Motor neuron (in vitro differentiated cells): ENCODE results near the gene SCUBE1. TPM values are rescaled to one million over a fixed set of nuclear protein-coding genes. Genes with fewer than 3 reads are reported as not detected.

ENCODE experiments used
- ATAC-seq, 8 experiments: fragments of 200-7000 bp; cut with Tn5 transposase; replicated peaks in 6 of 8; 2 replicates each; pipeline ENCODE4 v1.8.0; 2021; ENCODE audit warnings: mild to moderate bottlenecking in 8 of 8, moderate library complexity in 8 of 8
- H3K27ac ChIP-seq, 2 donors: fragments of 250-450 bp; sonication (Bioruptor Pico); 2 replicates each; pipeline ENCODE4 v1.9.0; 2021; ENCODE audit warnings: antibody characterized with exemption in 2 of 2, mild to moderate bottlenecking in 2 of 2, moderate library complexity in 1 of 2
- H3K4me1 ChIP-seq, 2 donors: fragments of 250-450 bp; sonication (Bioruptor Pico); replicated peaks in 1 of 2; 2 replicates each; pipeline ENCODE4 v1.6.1; 2021; ENCODE audit warnings: antibody characterized with exemption in 2 of 2, mild to moderate bottlenecking in 2 of 2, moderate library complexity in 1 of 2
- H3K4me3 ChIP-seq, 5 donors: fragments of 250-450 bp; sonication (Bioruptor Pico); 2 replicates each; pipeline ENCODE4 v1.9.0; 2021; ENCODE audit warnings: antibody characterized with exemption in 5 of 5, mild to moderate bottlenecking in 5 of 5, moderate library complexity in 4 of 5
- WGBS, 10 experiments: fragments of 450-650 bp; shearing (Covaris generic); methylation state at CpG; one replicate each; pipeline ENCODE4 v1.0.0; 2022; 5-methylcytosine and 5-hydroxymethylcytosine counted together
- in situ Hi-C, 9 experiments: fragments of 400-800 bp; cut with MboI; loops; one replicate each; pipeline ENCODE4 v1.15.0; 2021; ENCODE audit warnings: low sequenced_read_pairs in 9 of 9, low pct_unique_long_range_greater_than_20kb in 2 of 9; ENCODE audit not compliant: unreplicated experiment in 9 of 9
- total RNA-seq, 8 experiments: library from RNA; unstranded; fragments of 300-600 nt; gene quantifications; 2 replicates each; pipeline versions ENCODE4 v1.2.3 to v1.2.4, GENCODE V29; 2022

SCUBE1 gene
- total RNA-seq, 8 experiments from 2014 or later, result 0.09 to 16.9 (median 1.8) TPM

DNA sequence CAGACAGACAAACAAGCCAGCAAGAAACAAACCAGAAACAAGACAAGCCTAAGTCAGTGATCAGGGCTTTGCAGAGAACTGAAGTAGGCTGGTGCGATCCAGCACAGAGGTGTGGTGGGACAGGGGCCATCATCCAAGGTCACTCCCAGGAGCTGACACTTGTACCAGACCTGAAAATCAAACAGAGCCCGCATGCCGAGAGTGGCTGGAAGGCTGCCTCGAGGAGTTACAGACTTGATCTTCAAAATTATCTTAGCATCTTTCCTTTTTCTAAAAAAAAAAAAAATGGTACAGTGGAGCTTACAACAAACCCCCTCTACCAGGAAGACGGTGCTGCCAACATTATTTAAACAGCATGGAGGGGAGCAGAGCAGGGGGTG lies 8.8 kb upstream of the SCUBE1 start:
- H3K4me3 ChIP-seq, result no peak overlapping the region
- ATAC-seq, result no peak
- H3K27ac ChIP-seq, result no peak overlapping the region
- in situ Hi-C loops, result loop anchor here in 3 of 9 experiments (25.0 kb wide), 2 partner anchors 90 to 115 kb away; no protein-coding TSS in a partner anchor
- 20 to 96% (median 61%) methylated on average over 1 to 4 of the region's 5 CpGs; no CpG with 5 or more reads in 5 of the 10 experiments for WGBS, 10 experiments
- H3K4me1 ChIP-seq, result no peaks in the 10 kb centered on the region

DNA sequence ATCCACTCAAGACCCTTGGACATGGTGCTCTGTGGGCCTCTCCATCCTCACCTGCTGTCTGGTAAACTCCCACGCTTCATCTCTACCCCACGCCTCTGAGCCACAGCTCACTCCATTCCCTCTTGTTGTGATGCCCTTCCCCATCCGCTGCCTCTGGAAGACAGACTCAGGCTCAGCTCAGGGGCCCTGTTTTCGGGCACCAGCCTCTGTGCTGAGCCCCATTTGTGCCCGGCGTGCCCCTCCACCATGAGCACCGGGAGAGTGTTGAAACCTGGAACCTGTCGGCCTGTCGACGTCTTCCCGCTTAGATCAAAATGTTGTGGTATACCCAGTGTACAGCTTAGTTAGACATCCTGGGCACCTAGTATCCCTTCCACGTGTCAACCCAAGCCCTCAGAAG lies 6.5 kb upstream of the SCUBE1 start:
- Histone ChIP-seq H3K4me1 (peaks cover 12 to 20% of the 10 kb centered on the region in 2 donors), H3K4me3 (no peak overlapping the region), H3K27ac (no peak overlapping the region)
- no peak for ATAC-seq
- WGBS, 10 experiments, result 17 to 100% (median 67%) methylated on average over 2 to 5 of the region's 12 CpGs; no CpG with 5 or more reads in 5 of the 10 experiments
- in situ Hi-C loops, result loop anchor here in 3 of 9 experiments (25.0 kb wide), 2 partner anchors 87 to 112 kb away; no protein-coding TSS in a partner anchor

DNA sequence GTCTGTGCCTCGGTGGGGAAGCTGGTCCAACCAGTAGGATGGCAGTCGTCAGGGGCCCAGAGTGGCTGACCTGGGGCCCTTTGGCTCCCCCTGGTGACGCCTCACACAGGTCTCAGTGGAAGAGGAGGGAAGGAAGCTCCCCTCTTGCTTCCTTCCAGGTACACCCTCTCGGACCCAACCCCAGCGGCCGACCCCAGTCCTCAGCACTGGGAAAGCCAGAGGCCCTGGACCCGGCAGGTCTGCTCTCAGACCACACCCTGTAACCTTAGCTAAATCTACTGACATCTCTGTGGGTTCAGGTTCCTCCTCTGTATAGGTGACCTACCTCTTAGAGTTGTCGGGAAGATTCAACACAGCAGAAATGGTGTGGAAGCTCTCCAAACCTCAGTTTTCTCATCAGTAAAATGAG lies 3.4 kb upstream of the SCUBE1 start:
- in situ Hi-C loops, result no loop called here
- H3K4me3 ChIP-seq, result no peak overlapping the region
- peak in 4 of 8 experiments; percentile 22 to 69 (median 64) for ATAC-seq
- 0 to 80% (median 11%) methylated on average over 1 to 6 of the region's 8 CpGs; no CpG with 5 or more reads in 4 of the 10 experiments for WGBS, 10 experiments
- no peak overlapping the region for H3K27ac ChIP-seq
- H3K4me1 ChIP-seq, result peaks cover 13 to 27% of the 10 kb centered on the region in 2 donors

DNA sequence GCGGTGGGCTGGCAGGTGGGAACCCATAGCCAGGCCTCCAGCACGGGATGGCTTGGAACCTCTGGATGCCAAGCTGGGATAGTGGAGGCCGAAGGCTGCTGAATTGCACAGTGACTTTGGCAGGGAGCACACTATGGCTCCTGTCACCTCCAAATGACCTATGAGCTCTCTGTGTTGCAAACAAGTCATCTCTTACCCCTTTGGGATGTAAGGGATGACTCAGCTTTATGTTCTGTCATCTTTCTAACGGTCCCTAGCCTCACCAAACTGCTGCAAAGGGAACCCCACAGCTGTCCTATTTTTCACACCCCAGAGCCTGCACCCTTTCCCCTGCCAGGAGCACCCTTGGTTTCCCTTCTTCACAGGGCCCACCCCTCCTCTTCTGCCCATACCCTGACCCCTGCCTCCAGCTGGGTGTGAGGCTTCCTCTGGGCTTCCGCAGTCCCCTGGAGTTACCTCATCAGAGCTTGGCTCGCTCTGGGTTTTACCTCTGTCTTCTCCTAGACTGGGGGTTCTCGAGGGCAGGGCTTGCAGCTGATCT lies 2.7 kb upstream of the SCUBE1 start:
- in situ Hi-C loops, result no loop called here
- ATAC-seq, result peak in 5 of 8 experiments; percentile 20 to 51 (median 35)
- Histone ChIP-seq H3K27ac (peak overlapping the region in 1 of 2 donors; percentile 6), H3K4me3 (no peak overlapping the region), H3K4me1 (peaks cover 13 to 27% of the 10 kb centered on the region in 2 donors)
- WGBS, 10 experiments, result 37 to 100% (median 62%) methylated on average over 1 to 4 of the region's 7 CpGs; no CpG with 5 or more reads in 4 of the 10 experiments

DNA sequence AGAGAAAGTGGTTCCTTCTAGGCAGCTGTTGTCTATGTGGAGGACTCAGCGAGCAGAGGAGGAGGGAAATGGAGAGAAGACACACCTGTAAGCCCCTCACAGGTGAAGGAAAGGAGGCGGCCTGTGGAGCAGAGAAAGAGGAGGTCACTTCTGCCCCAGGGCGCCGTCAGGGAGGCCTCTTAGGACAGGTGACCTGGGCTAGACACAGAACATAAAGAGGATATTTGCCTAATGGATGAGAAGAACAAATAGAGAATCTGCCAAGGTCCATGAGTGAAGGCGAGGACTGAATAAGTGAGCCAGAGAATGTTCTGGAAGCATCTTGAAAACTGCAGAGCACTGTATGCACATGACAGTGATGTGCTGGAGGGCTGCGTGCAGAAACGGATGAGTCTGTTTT lies 2.2 kb upstream of the SCUBE1 start:
- in situ Hi-C loops, result no loop called here
- 0 to 100% (median 79%) methylated on average over 1 to 7 of the region's 7 CpGs; no CpG with 5 or more reads in 4 of the 10 experiments for WGBS, 10 experiments
- ATAC-seq, result no peak
- Histone ChIP-seq H3K4me3 (no peak overlapping the region), H3K4me1 (peaks cover 13 to 27% of the 10 kb centered on the region in 2 donors), H3K27ac (peak overlapping the region in 1 of 2 donors; percentile 6)

DNA sequence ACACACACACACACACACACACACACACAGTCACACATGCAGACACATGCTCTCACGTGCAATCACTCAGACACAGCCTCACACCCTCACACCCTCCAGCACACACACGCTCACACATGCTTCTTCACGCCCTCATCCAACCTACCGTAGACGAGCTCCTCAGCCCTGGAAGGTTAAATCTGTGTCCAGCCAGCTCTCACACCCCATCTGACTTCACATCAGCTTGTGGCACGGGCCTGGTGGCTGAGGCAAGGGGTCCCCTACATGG lies 1.3 kb upstream of the SCUBE1 start:
- H3K4me1 ChIP-seq, result peaks cover 13 to 27% of the 10 kb centered on the region in 2 donors
- in situ Hi-C loops, result no loop called here
- peak overlapping the region in 1 of 2 donors; percentile 1 for H3K27ac ChIP-seq
- no peak overlapping the region for H3K4me3 ChIP-seq
- WGBS, 10 experiments, result 40 to 88% (median 65%) methylated on average over 1 to 3 of the region's 6 CpGs; no CpG with 5 or more reads in 6 of the 10 experiments
- ATAC-seq, result peak in 5 of 8 experiments; percentile 1 to 24 (median 15)

DNA sequence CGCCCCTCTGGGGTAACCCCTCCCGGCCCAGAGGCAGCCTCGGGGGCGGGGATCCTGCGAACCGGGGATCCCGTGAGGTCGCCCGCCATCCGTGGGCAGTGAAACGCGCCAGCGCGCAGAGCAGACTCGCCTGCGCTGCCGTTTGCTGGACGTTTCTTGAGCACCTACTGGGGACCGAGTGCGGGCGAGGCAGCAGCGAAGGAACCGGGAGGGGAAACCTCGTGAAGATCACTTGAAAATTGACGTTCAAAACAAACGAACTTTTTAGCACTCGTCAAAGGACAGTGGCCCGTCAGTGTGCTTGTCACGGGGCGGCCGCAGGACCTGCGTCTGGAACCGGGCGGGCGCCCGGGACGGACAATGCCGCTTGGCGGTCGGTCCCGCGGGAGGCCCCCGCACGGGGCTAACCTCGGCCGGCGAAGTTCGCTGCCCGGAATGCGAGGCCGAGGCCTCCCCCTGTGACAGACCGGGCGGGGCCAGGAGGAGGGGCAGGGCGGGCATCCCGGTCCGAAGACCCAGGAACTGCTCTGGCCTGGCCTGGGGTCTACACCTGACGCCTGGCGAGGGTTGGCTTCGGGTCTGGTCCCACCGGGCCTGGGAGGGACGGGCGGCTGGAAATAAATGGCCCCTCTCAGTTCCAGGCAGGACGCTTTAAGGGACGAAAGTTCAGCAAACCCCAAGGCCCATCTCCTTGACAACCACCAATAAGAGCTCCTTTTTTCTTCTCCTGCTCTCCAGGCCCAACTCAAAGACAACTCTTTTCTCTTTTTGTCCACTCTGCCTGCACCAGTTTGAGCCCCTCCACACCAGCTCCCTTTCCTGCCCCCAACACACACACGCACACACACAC lies 723 bp upstream of the SCUBE1 start:
- WGBS, 10 experiments, result 31 to 40% methylated on average over 7 to 13 of the region's 65 CpGs; no CpG with 5 or more reads in 8 of the 10 experiments
- Histone ChIP-seq H3K4me3 (peak overlapping the region; percentile 40 to 74 (median 56)), H3K27ac (peak overlapping the region in 1 of 2 donors; percentile 56), H3K4me1 (peaks cover 13 to 27% of the 10 kb centered on the region in 2 donors)
- in situ Hi-C loops, result no loop called here
- peak in 7 of 8 experiments; percentile 1 to 15 (median 10) for ATAC-seq

DNA sequence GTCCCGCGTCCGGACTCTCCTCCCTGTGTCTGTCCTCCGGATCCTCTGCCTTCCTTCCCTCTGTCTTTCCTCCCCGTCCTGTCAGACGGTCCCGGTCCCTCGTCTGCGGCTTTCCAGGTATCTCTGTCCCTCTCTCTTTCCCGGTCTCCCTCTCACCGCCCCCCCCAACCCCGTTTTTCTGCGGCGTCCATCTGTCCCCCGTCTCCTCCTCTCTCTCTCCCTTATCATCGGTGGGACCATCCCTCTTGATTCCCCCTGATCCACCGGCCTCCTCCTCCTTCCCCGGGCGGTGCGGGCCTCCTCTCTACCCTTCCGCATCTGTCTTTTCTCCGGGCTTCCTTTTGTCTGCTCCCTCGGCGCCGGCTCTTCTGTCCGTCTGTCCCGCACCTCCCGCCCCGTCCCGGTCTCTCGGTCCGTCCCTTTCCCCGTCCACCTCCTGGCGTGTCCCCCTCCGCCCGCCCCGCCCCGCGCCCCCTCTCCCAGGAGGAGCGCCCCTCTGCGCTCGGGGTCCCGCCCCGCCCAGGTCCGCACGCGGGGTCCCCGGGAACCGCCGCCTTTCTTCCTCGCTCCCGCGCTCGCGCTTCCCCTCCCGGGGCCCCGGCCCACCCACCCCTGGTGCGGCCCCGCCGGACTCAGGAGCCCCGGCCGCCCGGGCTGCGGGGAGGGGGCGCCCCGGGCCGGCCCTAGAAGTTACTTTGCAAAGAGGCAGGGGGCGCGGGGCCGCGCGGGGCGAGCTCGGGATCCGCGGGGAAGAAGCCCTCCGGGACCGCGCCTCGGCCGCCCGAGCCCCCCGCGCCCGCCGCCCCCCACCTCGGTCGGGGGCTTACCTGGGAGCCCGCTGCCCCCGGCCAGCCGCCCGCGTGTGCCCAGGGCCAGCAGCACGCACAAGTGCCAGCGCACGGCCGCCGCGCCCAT lies 568 bp downstream of the SCUBE1 start:
- no CpG with 5 or more reads among the region's 99 CpGs for WGBS, 10 experiments
- in situ Hi-C loops, result no loop called here
- Histone ChIP-seq H3K4me3 (peak overlapping the region; percentile 40 to 74 (median 56)), H3K27ac (no peak overlapping the region), H3K4me1 (peaks cover 13 to 27% of the 10 kb centered on the region in 2 donors)
- ATAC-seq, result peak in 5 of 8 experiments; percentile 5 to 23 (median 20)

DNA sequence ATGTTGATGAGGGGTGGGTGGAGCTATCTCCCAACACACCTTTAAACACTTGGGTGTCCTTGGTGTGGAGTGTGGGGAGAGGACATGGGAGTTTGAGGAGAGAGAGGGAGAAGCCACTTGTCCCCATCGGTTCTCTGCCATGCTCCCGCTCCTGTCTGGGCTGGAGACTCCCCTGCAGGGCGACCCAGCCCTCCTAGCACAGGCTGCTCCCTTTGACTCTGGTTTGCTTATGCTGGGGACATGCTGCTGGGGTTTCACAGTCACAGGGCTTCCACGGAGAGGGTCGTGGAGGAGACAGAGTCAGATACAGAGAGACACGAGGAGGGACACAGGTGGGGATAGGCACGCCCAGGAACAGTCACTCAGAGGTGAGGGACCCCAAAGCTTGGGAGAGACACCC lies 1.6 kb downstream of the SCUBE1 start:
- no peak overlapping the region for H3K27ac ChIP-seq
- peak overlapping the region in 3 of 5 donors; percentile 56 to 74 (median 57) for H3K4me3 ChIP-seq
- in situ Hi-C loops, result no loop called here
- 0 to 70% (median 50%) methylated on average over 2 to 5 of the region's 7 CpGs; no CpG with 5 or more reads in 7 of the 10 experiments for WGBS, 10 experiments
- no peak for ATAC-seq
- H3K4me1 ChIP-seq, result peaks cover 13 to 26% of the 10 kb centered on the region in 2 donors

DNA sequence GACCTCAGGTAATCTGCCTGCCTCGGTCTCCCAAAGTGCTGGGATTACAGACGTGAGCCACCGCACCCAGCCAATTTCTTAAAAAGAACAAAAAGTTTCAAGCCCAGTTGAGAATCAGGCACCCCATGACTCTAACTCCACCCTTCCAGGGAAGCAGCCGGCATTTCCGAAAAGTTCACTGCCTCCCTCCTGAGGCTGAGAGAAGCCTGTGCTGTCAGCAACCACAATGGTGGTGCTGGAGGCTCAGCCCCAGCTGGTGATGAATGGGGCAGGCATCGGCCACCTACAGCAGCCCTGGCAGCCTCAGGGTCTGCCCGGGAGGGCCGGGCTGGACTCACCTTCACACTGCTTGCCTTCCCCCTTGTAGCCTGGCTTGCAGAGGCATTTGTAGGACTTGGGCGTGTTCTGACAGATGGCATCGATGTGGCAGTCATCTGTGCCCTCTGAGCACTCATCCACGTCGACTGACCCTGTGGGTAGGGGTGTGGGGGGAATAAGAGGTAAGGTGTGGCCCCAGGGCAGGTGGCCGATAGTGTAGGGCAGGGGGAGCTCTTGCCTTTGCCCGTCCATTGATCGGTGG lies 4.3 kb downstream of the SCUBE1 start:
- Histone ChIP-seq H3K27ac (no peak overlapping the region), H3K4me1 (peaks cover 0 to 3% of the 10 kb centered on the region in 2 donors), H3K4me3 (no peak overlapping the region)
- WGBS, 10 experiments, result 4 to 100% (median 73%) methylated on average over 1 to 9 of the region's 15 CpGs; no CpG with 5 or more reads in 3 of the 10 experiments
- no peak for ATAC-seq
- in situ Hi-C loops, result no loop called here

DNA sequence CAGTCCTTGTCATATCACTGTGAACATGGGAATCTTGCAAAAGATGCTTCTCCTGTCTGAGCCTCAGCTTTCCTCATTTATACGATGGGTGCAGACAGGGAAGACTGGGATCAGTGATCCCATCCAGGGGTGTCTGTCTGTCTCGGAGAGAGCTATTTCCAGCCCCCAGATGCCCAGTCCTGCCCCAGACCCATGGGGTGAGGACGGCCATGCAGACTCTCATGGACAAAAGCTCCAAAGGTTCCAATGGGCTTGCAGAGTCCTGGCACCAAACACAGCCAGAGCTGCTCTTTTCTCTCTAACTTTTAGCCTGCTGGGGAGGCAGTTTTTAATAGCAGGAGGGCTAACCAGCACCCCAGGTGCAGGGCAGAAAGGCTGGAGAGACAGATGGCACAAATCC lies 5.2 kb downstream of the SCUBE1 start:
- no peak for ATAC-seq
- Histone ChIP-seq H3K4me1 (peaks cover 0 to 3% of the 10 kb centered on the region in 2 donors), H3K4me3 (no peak overlapping the region), H3K27ac (no peak overlapping the region)
- 6 to 100% (median 70%) methylated on average over 1 to 2 of the region's 3 CpGs; no CpG with 5 or more reads in 4 of the 10 experiments for WGBS, 10 experiments
- in situ Hi-C loops, result no loop called here

DNA sequence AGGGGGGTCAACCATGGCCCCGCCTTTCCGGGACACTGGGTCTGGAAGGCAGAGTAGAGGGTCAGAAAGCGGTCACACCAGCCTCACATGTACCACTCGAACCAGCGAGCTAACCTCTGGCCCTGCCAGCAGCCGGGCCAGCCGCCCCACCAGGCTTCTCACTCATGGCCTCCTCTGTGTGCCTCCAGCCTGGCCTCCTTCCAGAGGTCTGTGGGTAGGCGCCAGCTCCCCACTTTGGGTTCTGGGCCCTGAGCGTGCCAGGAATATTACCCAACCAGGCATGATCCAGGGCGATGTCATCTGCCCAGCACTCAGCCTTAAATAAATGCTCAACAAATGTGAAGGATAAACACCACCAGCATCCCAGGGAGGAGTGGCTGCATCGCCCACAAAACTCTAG lies 5.8 kb downstream of the SCUBE1 start:
- H3K27ac ChIP-seq, result no peak overlapping the region
- in situ Hi-C loops, result no loop called here
- no peak overlapping the region for H3K4me3 ChIP-seq
- H3K4me1 ChIP-seq, result peaks cover 0 to 3% of the 10 kb centered on the region in 2 donors
- 0 to 90% (median 73%) methylated on average over 1 to 9 of the region's 11 CpGs; no CpG with 5 or more reads in 3 of the 10 experiments for WGBS, 10 experiments
- ATAC-seq, result no peak
